K562 (cell line): ENCODE measurements around the gene CTSZ. TPM values are rescaled to one million over a fixed set of nuclear protein-coding genes. Genes with fewer than 3 reads are reported as not detected.

Experiments used
- ERF ChIP-seq: fragments of 450-650 bp; formaldehyde crosslinking; IDR thresholded peaks from 2 replicates; pipeline ENCODE4 v1.4.0; 2020; ENCODE audit warnings: mild to moderate bottlenecking, mixed read lengths
- ETV5 ChIP-seq: sonication (generic); formaldehyde crosslinking; IDR thresholded peaks from 2 replicates; pipeline ENCODE4 v1.4.0; 2020; ENCODE audit warnings: low read depth, mild to moderate bottlenecking, missing genetic modification reagents
- HDAC1 ChIP-seq, 2 experiments: fragments of 450-650 bp; IDR thresholded peaks; 2 replicates each; pipeline ENCODE4 v1.6.1; 2016 to 2017; ENCODE audit warnings: inconsistent platforms in 1 of 2, mild to moderate bottlenecking in 1 of 2, moderate library complexity in 1 of 2
- HDAC3 ChIP-seq: fragments of 450-650 bp; IDR thresholded peaks from 2 replicates; pipeline ENCODE4 v1.6.1; 2018; ENCODE audit warnings: borderline replicate concordance, mild to moderate bottlenecking, moderate library complexity; ENCODE audit not compliant: partially characterized antibody
- MAZ ChIP-seq, 2 experiments: fragments of 450-650 bp in 1 of 2; sonication (generic) in 1 of 2; formaldehyde crosslinking; IDR thresholded peaks in 1 of 2; conservative IDR thresholded peaks in 1 of 2; 2 replicates each; pipeline versions ENCODE4 v1.4.0 to v1.5.0; 2020; ENCODE audit warnings: mild to moderate bottlenecking in 1 of 2, missing genetic modification reagents in 1 of 2
- NR3C1 ChIP-seq: sonication (generic); formaldehyde crosslinking; IDR thresholded peaks from 2 replicates; pipeline ENCODE4 v1.8.1; 2022; ENCODE audit warnings: missing genetic modification reagents
- RBBP5 ChIP-seq: fragments of 200-600 bp; sonication (generic); IDR thresholded peaks from 2 replicates; pipeline ENCODE4 v1.6.1; 2012; ENCODE audit warnings: borderline replicate concordance, mild to moderate bottlenecking, low read length, control low read depth, inconsistent platforms; ENCODE audit not compliant: insufficient read depth, poor library complexity, severe bottlenecking
- RHOXF2B ChIP-seq: fragments of 250-450 bp; sonication (Bioruptor Pico); conservative IDR thresholded peaks from 2 replicates; pipeline ENCODE4 v1.5.1; 2021
- SREBF2 ChIP-seq: sonication (generic); formaldehyde crosslinking; IDR thresholded peaks from 2 replicates; pipeline ENCODE4 v1.4.0; 2020; ENCODE audit warnings: mild to moderate bottlenecking, missing genetic modification reagents
- polyA plus RNA-seq, 8 experiments: library from polyadenylated mRNA; depleted of rRNA in 4 of 8; stranded (reverse) in 5 of 8; unstranded in 3 of 8; fragments of >200 nt; fragmentation: Nextera tagmentation in 2 of 8; fragmentation: Illumina TruSeq in 1 of 8; extraction: Ambion mirVana in 2 of 8; extraction: Trizol in 1 of 8; gene quantifications; 2 replicates each; pipeline versions ENCODE4 v1.2.1 to v1.2.3, GENCODE V29; 2011 to 2014; ENCODE audit warnings: inconsistent platforms in 1 of 8, missing spikeins in 1 of 8
- total RNA-seq, 7 experiments: library from RNA; depleted of rRNA in 6 of 7; stranded (reverse); fragments of >200 nt in 6 of 7; fragmentation: Illumina TruSeq in 2 of 7; extraction: Trizol in 2 of 7; gene quantifications; 2 replicates each; pipeline versions ENCODE4 v1.2.1 to v1.2.3, GENCODE V29; 2011 to 2021; ENCODE audit warnings: low replicate concordance in 1 of 7
- TF ChIP-seq, protein P1 (sequence below): sonication (generic); formaldehyde crosslinking; IDR thresholded peaks from 2 replicates; pipeline ENCODE4 v1.8.0; 2022; ENCODE audit warnings: missing genetic modification reagents, mild to moderate bottlenecking, borderline replicate concordance

Gene CTSZ
- total and polyA plus RNA-seq, 9 of the 15 experiments (the other 6 are each of a cell fraction or from before 2014, with no cell fraction given), result 1.6 to 143 (median 82.8) TPM

DNA sequence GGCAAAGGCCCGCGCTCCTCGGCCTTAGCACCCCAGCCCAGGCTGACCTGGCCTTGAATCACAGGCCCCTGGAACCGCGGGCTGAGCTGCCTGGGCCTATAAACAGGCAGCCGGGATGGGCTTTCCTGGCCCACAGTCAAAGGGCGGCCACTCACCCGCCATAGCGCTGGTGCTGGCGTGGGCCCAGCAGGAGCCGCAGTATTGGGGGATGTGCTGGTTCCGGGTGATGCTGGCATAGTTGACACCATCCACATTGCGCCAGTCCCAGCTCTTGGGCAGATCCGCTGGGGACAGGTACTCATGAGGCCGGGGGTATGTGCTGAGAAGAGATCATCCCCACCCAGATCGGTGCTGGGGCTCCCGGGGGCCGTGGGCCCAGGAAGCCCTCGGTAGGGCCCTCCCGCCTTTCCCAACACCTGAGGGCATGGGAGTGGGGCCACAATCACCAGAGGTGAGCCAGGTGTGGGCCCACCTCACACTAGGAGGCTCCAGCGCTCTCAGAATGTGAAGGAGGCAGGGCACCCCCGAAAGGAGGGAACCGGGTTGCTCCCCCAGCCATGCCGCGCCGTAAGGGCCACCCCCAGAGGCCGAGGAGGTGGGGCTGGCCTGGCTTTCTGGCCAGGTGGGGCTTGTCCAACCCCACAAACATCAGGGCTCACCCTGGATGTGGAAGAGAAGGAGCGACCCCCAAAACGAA, 739 bp downstream of the CTSZ start (continued):
- TF ChIP-seq RHOXF2B (CRISPR knock-in tag) (no peak), HDAC1 (IDR thresholded peaks at IDR 0.05) (0 out of 4 replicates have a peak, but pooled peaks of 1 of the 2 experiments have one; percentile 29), ETV5 (CRISPR knock-in tag) (0 out of 2 replicates have a peak, but pooled peaks have one; percentile 46), NR3C1 (CRISPR knock-in tag) (0 out of 2 replicates have a peak, but pooled peaks have one; percentile 76), MAZ (CRISPR knock-in tag; conservative IDR thresholded peaks at IDR 0.05 in 1 of 2, IDR thresholded peaks at IDR 0.05 in 1 of 2) (peak in 1 of 2 experiments; percentile 48; a peak in 2 of 4 replicates), RBBP5 (peak; percentile 36), ERF (CRISPR knock-in tag) (no peak), HDAC3 (no peak), SREBF2 (no peak)
- TF ChIP-seq, protein P1, sequence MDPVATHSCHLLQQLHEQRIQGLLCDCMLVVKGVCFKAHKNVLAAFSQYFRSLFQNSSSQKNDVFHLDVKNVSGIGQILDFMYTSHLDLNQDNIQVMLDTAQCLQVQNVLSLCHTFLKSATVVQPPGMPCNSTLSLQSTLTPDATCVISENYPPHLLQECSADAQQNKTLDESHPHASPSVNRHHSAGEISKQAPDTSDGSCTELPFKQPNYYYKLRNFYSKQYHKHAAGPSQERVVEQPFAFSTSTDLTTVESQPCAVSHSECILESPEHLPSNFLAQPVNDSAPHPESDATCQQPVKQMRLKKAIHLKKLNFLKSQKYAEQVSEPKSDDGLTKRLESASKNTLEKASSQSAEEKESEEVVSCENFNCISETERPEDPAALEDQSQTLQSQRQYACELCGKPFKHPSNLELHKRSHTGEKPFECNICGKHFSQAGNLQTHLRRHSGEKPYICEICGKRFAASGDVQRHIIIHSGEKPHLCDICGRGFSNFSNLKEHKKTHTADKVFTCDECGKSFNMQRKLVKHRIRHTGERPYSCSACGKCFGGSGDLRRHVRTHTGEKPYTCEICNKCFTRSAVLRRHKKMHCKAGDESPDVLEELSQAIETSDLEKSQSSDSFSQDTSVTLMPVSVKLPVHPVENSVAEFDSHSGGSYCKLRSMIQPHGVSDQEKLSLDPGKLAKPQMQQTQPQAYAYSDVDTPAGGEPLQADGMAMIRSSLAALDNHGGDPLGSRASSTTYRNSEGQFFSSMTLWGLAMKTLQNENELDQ (CRISPR knock-in tag), result no peak
